ENCODE data around the gene PHLDB2. TPM values are rescaled to one million over a fixed set of nuclear protein-coding genes. Genes with fewer than 3 reads are reported as not detected.

PHLDB2 gene
- total RNA-seq, 4 donors from 2014 or later: 81.6 to 171 (median 88.2) TPM

- DNase-seq (ENCODE audit: low spot score in 2 of 2): no peak
- H3K27ac ChIP-seq: peak overlapping the region in 1 of 4 donors; percentile 6
- peaks cover 0 to 14% (median 4%) of the 10 kb centered on the region in 4 donors for H3K9me3 ChIP-seq
- no peak overlapping the region for H3K4me3 ChIP-seq
- TF ChIP-seq POLR2A (IDR thresholded peaks at IDR 0.05) (no peak), EP300 (IDR thresholded peaks at IDR 0.05) (no peak), CTCF (IDR thresholded peaks at IDR 0.05) (no peak)
- 81 to 85% methylated on average over 11 of the region's 11 CpGs for WGBS, 2 donors
- no peaks in the 10 kb centered on the region for H3K27me3 ChIP-seq
- H3K4me1 ChIP-seq: peaks cover 0 to 31% (median 4%) of the 10 kb centered on the region in 4 donors
- peaks cover 0 to 36% (median 0%) of the 10 kb centered on the region in 3 donors for H3K36me3 ChIP-seq
Measured at GRCh38 chr3:111884411-111885018, 25.4 kb downstream of the PHLDB2 start.

- WGBS, 2 donors: 78 to 86% methylated on average over 2 of the region's 2 CpGs
- Histone ChIP-seq H3K36me3 (peaks cover 0 to 31% (median 0%) of the 10 kb centered on the region in 3 donors), H3K4me3 (no peak overlapping the region), H3K27me3 (no peaks in the 10 kb centered on the region), H3K4me1 (peaks cover 0 to 36% (median 4%) of the 10 kb centered on the region in 4 donors), H3K27ac (no peak overlapping the region), H3K9me3 (peaks cover 0 to 8% (median 4%) of the 10 kb centered on the region in 4 donors)
- TF ChIP-seq POLR2A (IDR thresholded peaks at IDR 0.05) (no peak), EP300 (IDR thresholded peaks at IDR 0.05) (no peak), CTCF (IDR thresholded peaks at IDR 0.05) (no peak)
- DNase-seq (ENCODE audit: low spot score in 2 of 2): no peak
Measured at GRCh38 chr3:111885578-111885977, 26.5 kb downstream of the PHLDB2 start.

GRCh38 chr3:111890051-111890580 lies 31.1 kb downstream of the PHLDB2 start:
- no peak for DNase-seq (ENCODE audit: low spot score in 2 of 2)
- Histone ChIP-seq H3K27ac (no peak overlapping the region), H3K27me3 (no peaks in the 10 kb centered on the region), H3K36me3 (peaks cover 0 to 11% (median 0%) of the 10 kb centered on the region in 3 donors), H3K9me3 (no peaks in the 10 kb centered on the region), H3K4me1 (peaks cover 0 to 27% (median 2%) of the 10 kb centered on the region in 4 donors), H3K4me3 (no peak overlapping the region)
- TF ChIP-seq CTCF (IDR thresholded peaks at IDR 0.05) (no peak), POLR2A (IDR thresholded peaks at IDR 0.05) (no peak), EP300 (IDR thresholded peaks at IDR 0.05) (no peak)
- 83% methylated on average over 5 of the region's 5 CpGs for WGBS, 2 donors

- H3K27me3 ChIP-seq: no peaks in the 10 kb centered on the region
- H3K9me3 ChIP-seq: no peaks in the 10 kb centered on the region
- 87 to 89% methylated on average over 2 of the region's 2 CpGs for WGBS, 2 donors
- no peak for DNase-seq (ENCODE audit: low spot score in 2 of 2)
- TF ChIP-seq CTCF (IDR thresholded peaks at IDR 0.05): no peak
- no peak for TF ChIP-seq EP300 (IDR thresholded peaks at IDR 0.05)
- TF ChIP-seq POLR2A (IDR thresholded peaks at IDR 0.05): no peak
- peaks cover 0 to 25% (median 2%) of the 10 kb centered on the region in 4 donors for H3K4me1 ChIP-seq
- H3K36me3 ChIP-seq: peaks cover 0 to 5% (median 0%) of the 10 kb centered on the region in 3 donors
- H3K4me3 ChIP-seq: no peak overlapping the region
- H3K27ac ChIP-seq: no peak overlapping the region
Measured at GRCh38 chr3:111892070-111892469, 33.0 kb downstream of the PHLDB2 start.

GRCh38 chr3:111895071-111895470 lies 36.0 kb downstream of the PHLDB2 start:
- no peak for DNase-seq (ENCODE audit: low spot score in 2 of 2)
- no peak overlapping the region for H3K4me3 ChIP-seq
- H3K4me1 ChIP-seq: peaks cover 0 to 18% (median 0%) of the 10 kb centered on the region in 4 donors
- H3K9me3 ChIP-seq: no peaks in the 10 kb centered on the region
- H3K27me3 ChIP-seq: no peaks in the 10 kb centered on the region
- no peak for TF ChIP-seq POLR2A (IDR thresholded peaks at IDR 0.05)
- no peak for TF ChIP-seq CTCF (IDR thresholded peaks at IDR 0.05)
- TF ChIP-seq EP300 (IDR thresholded peaks at IDR 0.05): no peak
- 36 to 44% methylated on average over 1 of the region's 1 CpG for WGBS, 2 donors
- no peak overlapping the region for H3K27ac ChIP-seq
- peaks cover 0 to 23% (median 0%) of the 10 kb centered on the region in 3 donors for H3K36me3 ChIP-seq
